GM19351 (cell line): ENCODE data around the gene CNGA1.
"Not testable (repeated sequence)": the region's sequence is repeated elsewhere in the genome, so short reads cannot be mapped to it uniquely, and the experiment has no call there.

Experiments used
- ATAC-seq: cut with Tn5 transposase; IDR thresholded peaks from one replicate; pipeline ENCODE4 v1.9.1; 2021; ENCODE audit warnings: mild to moderate bottlenecking, moderate library complexity; ENCODE audit not compliant: unreplicated experiment

Gene CNGA1

DNA sequence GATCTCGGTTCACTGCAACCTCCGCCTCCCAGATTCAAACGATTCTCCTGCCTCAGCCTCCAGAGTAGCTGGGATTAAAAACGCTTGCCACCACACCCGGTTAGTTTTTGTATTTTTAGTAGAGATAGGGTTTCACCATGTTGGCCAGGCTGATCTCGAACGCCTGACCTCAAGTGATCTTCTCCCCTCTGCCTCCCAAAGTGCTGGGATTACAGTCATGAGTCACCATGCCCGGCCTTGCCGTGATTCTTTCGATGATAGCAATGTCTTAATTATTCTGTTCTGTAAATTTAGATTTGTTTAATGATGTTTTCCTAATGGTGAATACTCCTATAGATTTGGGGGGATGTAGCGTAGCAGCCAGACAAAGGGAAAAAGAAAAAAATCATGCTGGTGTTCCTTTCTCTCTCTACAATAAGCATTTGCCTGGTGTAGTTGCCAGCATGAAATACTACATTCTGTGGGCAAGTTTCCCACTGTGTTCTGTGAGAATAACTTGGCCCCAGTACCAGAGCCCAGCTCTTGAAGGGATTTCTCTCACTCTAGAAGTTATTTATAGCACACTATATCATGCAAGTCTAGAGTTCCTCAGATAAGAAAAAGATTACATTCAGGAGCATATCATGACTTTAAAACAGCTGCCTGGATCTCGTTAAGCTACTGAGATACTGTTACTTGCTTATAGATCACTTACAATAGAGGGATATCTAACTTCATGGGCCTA, 15.5 kb upstream of the CNGA1 start:
- no peak for ATAC-seq

DNA sequence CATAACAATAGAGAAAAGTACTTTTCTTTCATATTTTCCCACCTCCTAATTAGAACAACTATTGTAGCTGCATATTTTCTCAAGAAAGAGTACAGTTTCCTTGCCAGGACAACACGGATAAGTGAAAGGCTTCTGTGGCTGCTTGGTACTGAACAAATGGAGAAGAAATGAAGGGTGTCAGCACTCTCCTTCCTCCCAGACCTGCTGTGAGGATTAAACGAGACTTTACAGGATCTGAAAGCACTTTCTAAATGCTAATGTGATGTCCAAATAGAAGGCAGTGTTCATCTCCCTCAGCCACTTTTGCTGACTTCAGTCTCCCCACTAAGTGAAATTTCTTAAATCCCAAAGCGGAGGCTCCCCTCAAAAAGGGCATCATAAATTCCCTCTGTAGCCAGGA, 14.0 kb upstream of the CNGA1 start:
- no peak for ATAC-seq

DNA sequence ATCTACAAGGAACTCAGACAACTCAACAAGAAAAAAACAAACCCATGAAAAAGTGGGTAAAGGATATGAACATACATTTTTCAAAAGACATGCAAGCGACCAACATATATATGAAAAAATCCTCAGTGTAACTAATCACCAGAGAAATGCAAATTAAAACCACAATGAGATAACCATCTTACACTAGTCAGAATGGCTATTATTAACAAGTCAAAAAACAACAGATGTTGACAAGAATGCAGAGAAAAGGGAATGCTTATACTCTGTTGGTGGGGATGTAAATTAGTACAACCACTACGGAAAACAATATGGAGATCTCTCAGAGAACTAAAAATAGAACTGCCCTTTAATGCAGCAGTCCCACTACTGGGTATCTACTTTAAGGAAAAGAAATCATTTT, 12.2 kb upstream of the CNGA1 start:
- peak; percentile 72 for ATAC-seq

DNA sequence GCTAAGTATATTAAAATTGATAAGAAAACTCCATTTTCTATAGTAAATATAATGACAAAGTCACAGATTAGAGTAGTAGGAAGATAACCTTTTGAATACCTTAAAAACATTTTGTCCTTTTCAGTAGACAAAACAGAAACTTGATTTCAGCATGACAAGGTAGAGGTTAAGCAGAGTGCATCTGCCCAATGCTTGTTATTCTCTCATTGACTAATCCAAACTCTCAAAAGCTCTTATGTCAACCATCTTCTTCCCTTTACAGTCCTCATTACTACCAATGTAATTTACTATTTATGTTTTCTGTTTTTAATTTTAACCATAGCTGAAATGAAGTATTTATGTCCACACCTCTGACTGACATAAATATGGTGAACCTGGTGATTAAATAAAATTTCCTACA, 11.2 kb upstream of the CNGA1 start:
- ATAC-seq, result peak; percentile 82

DNA sequence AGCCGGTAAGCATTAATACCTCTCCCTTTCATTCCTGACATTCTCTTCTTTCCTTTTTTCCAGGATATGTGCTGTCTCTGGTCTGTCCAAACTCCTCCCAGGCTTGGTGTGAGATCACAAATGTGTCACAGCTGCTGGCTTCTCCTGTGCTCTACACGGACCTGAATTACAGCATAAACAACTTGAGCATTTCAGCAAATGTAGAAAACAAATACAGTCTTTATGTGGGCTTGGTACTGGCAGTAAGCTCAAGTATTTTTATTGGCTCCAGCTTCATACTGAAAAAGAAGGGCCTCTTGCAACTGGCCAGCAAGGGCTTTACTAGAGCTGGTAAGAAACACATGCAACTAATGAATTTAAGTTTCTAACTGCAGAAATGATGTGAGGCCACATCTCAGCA, 8.5 kb upstream of the CNGA1 start:
- ATAC-seq, result no peak

DNA sequence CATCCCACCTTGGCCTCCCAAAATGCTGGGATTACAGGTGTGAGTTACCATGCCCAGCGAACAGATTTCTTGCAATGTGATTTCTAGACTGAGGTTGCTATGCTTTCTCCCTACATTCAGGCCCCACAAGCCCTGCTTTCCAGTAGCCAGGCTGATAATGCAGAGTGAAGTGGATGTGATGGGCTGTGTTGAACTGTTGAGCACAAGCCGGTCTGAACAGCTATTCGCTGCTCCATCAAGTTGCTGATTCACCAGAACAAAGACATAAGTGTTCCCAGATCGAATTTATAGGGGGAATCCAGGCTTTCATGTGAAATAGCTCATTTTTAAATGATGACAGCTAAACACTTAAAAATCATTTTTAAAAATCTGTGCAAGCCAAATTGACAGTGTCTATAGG, 8.0 kb upstream of the CNGA1 start:
- ATAC-seq, result no peak

DNA sequence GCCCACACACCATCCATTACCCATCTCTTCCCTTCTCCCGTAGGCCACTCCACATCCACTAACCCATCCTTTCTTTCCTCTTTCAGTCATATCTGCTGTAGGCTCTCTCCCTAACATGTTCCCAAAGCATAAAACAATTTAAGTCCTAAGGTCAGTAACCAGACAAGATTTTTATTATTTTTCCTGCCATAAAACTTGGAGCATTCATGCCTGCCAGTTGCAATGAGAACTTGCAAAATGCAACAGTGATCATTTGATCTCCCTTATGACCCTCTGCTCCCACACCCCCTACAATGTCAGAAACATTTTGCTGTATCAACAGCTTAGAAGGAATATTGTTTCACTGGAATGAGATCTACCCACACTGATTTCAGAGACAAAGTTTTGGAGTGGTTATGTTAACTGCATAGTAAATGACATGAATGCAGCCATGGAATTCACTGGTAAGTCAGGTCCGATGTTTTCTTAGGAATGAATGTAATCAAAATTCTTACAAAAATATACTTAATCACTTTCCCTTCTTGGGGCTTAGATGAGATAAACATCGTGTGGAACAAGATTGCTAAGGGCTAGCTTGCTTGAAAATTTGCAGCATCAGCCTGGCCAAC, 5.8 kb upstream of the CNGA1 start:
- no peak for ATAC-seq

DNA sequence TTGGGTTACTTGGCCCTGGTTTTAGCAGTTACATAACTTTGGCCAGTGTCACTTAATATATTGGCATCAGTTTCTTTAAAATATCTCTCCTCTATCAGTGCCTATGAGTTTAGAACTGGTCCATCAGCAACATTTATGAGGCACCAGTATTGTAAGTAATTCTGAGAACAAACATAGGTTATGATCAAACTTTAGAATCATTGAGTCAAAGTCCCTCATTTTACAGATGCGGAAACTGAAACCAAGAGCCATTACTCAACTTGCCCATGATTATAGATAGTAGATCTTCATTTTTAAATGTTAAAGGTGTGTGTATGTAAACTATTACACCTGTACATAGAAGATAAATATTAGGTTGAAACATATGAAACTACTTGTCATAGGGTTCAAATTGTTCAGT, 4.6 kb upstream of the CNGA1 start:
- no peak for ATAC-seq

DNA sequence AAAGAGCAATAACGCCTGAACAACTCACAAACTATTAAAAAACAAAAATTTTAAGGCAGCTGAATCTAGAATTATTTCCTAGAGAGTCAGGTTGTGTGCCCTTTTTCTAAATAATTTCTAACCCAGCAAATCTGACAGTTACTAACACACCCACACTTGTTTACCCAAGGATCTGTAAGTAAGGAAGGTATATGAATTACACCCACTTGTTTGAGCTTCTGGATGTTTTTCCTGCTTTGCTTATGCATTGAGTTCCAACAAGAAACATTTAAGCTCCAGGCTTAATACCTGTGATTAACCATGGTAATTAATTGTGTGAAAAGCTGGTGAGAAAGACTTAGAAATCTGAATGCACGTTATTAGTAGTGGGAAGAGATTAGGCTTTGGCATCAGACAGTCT, 1.6 kb upstream of the CNGA1 start:
- no peak for ATAC-seq

DNA sequence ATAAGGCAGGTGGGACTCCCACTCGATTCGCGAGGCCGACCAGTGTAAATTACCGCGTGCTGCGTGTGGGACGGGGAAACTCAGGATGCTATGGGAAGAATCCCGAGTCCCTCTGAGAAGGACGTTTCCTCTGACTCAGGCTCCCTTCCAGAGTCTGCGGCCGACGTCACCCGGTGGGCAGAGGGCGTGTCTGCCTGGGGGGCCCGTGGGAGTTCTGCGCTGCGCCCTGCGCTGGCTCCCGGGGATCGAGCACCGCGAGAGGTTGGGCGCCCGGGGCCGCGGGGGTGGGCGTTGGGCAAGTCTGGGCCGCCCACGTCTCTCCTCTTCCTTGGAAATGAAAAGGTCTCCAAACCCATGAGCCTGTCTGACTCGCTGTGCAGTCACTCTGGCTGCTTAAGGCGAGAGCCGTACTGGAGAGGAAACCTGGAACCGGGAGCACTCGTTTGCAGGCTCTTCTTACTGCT, 659 bp upstream of the CNGA1 start:
- no peak for ATAC-seq

DNA sequence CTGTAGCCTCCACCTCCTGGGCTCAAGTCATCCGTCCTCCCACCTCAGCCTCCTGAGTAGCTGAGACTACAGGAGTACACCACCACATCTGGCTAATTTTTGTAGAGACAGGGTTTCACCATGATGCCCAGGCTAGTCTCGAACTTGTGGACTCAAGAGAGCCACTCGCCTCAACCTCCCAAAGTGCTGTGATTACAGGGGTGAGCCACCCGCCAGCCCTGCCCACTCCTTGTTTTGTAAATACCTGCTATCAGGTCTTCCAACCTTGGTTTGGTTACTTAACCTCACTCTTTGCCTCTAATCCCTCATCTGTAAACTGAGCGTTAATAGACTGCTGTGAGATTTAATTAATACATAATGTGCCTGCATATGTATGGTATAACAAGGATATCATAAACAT, 803 bp downstream of the CNGA1 start:
- no peak for ATAC-seq

DNA sequence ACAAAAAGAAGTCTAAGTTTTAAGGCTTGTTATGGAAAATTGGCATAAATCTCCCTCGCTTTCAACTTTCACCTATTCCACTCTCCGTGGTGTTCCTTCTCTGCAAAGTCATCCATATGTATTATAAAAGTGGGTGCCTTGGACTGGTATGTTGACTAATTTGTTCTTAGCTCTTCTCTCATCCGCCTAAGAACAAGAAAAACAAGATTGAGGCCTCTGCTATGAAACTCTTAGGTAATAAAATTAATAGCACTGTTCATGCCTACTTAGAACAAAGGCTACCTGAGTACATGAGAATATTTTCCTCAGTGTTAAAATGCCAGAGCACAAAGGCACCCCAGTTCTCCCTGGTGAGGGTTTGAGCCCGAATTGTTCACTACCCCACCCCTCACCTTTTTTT, 1.3 kb downstream of the CNGA1 start:
- ATAC-seq, result no peak

DNA sequence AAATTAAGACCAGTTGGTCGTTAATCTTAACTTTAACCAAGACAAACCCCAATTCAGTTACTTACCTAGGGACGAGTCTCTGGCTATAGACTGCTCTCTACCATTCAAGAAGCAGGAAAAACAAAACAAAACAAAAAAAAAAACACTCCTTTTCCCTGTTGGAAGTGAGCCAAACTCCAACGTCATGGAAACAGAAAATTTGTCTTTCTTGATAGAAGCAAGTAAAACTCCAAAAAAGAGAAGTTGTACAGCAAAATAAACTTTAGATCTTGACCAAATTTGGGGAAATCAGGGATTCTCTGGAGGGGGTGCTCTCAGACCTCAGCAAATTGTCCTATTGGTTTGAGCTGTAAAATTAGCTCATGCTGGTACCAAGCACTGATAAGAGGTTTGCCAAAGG, 3.7 kb downstream of the CNGA1 start:
- ATAC-seq, result no peak

DNA sequence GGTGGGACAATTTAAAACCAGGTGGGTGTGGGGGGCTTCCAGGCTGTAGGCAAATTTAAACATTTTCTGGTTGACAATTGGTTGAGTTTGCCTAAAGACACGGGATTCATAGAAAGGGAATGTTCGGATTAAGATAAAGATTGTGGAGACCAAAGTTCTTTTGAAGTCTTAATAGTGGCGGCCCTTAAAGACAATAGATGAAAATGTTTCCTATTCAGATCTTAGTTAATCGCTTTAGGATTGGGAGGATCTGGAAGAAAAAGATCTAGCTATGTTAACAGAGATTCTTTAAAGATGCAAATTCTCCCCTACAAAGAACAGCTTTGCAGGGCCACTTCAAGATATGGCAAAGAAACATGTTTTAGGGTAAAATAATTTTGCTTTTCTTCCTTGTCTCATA, 4.8 kb downstream of the CNGA1 start:
- ATAC-seq, result no peak

DNA sequence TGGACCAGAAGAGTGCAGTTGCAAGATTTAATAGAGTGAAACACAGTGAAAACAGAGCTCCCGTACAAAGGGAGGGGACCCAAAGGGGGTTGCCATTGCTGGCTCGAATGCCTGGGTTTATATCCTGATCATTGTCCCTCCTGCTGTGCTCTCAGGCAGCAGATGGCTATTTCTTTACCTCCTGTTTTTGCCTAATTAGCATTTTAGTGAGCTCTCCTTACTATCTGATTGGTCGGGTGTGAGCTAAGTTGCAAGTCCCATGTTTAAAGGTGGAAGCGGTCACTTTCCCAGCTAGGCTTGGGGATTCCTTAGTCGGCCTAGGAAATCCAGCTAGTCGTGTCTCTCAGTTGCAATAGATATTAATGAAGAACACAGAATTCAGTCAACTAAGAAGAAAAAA, 5.6 kb downstream of the CNGA1 start:
- ATAC-seq, result not testable (repeated sequence)

DNA sequence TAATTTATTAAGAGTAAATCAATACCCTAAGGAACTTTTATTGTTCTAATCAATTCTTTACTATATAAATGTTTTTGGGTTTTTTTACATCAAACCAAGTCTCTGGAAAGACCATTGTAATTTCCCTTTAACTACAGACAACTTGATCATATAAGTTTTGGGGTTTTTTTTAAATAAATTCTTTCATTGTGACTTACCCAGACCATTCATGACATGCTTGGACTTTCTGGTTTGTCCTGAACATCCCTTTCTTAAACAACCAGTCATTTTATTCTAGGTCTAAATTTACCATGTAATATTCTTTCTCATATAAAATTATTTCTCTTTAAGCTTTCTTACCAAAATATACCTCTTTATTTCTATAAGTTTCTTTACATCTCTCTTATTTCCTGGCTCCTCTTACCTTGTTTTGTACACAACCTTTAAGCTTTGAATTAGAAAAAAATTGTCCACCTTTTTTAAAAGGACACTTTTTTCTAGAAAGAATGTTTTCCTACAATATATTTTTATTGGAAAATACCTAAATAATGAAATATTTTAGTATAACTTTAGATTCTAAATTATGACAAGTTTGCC, 8.4 kb downstream of the CNGA1 start:
- ATAC-seq, result no peak

DNA sequence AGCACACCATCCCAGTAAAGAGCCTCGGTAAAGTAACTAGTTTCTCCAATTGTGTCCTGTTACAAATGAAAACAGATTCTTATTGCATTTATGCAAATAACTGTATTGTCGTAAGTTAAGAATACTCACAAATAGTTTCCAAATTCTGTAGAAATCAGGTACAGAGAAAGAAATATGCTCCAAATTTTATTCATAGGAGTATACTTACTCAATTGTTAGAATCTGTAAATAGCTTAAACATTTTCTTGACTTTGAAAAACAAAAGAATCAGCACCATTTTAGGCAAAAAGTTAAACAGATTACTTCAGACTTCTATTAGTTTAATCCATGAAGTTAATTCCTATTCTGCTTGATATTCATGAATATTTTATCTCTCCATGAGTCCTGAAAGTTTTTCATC, 10.7 kb downstream of the CNGA1 start:
- ATAC-seq, result no peak

DNA sequence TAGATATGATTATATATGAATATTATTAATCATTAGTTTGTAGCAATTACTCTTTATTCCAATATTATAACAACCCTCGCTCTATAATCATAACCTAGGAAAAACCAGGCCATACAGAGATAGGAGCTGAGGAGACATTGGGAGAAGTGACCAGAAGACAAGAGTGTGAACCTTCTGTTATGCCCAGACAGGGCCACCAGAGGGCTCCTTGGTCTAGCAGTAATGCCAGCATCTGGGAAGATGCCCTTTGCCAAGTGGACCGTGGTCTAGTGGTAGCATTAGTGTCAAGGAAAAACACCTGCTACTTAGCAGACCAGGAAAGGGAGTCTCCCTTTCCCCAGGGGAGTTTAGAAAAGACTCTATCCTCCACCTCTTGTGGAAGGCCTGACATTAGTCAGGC, 12.9 kb downstream of the CNGA1 start:
- ATAC-seq, result not testable (repeated sequence)

DNA sequence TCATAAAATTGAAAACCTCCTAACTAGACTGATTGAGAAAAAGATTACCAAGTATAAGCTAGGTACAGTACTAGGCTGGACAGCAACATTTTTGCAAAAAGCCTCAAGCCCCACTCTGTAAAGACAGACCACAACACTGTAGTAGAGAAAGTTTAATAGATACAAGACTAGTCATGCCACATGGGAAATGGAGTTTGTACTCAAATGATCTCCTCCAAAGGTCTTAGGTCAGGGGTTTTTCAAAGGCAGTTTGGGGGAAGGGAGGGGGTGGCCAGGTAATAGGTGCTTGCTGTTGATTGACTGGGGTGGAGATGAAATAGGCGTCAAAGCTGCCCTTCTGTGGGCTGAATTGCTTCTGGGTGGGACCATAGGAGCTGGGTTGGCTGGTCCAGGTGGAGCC, 14.2 kb downstream of the CNGA1 start:
- no peak for ATAC-seq

DNA sequence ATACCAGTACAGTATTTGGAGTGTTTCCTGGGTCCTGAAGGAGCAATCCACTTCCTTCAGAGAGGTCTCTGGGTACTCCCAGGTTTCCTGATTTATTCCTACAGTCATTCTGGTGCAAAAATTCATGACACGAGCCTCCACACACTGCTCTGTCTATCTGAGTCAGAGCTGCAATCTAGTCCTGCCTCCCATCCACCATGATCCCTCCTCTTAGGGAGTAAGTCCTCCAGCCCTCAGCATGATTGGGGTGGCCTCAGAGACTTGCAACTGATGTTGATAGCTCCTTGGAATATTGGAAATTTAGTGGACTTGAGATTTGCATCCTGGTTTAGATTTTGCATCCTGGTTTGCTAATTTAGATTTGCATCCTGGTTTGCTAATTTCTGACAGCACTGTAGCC, 20.5 kb downstream of the CNGA1 start:
- ATAC-seq, result no peak

DNA sequence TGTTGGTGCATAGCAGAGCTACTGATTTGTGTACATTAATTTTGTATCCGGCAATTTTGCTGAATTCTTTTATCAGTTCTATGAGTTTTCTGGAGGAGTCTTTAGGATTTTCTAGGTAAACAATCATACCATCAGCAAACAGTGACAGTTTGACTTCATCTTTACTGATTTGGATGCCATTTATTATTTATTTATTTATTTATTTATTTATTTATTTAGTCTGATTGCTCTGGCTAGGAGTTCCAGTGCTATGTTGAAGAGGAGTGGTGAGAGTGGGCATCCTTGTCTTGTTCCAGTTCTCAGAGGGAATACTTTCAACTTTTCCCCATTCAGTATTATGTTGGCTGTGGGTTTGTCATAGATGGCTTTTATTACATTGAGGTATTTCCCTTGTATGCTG, 24.0 kb downstream of the CNGA1 start:
- ATAC-seq, result not testable (repeated sequence)

DNA sequence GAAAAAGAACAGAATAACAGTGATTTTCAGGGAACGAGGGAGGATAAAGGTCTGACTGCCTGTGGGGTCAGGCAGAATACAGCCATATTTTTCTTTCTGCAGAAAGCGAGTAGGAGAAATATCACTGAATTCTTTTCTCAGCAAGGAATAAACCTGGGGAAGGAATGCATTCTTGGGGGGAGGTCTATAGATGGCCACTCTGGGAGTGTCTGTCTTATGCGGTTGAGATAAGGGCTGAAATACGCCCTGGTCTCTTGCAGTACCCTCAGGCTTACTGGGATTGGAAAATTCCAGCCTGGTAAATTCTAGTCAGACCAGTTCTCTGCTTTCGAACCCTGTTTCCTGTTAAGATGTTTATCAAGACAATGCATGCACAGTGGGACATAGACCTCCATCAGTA, 26.3 kb downstream of the CNGA1 start:
- ATAC-seq, result no peak

DNA sequence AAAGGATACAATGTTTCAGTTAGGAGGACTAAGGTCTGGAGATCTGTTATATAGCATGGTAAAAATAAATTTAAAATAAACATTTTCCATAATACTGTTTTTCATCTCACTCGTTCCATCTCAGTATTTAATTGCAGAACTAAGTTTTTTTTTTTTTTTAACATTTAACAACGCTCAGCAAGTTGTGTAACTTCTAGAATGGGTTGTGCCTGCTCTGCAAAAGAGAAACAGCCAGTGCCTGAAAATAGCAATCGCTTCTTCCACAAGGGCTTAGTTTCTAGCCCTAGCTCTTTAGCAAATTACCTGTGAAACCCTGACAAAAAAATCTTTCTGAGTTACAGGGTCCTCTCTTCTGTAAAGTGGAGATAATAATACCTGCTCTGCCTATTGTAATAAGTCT, 41.9 kb downstream of the CNGA1 start:
- no peak for ATAC-seq
